Stimulated activated CD4-positive, alpha-beta T cell treated with anti-CD3 and anti-CD28 coated beads, Interleukin-12 subunit alpha, Interleukin-12 subunit beta, amount 100 ng/mL, for 48 hours (primary cell): ENCODE results near the gene DNAH5.
"Not testable (repeated sequence)": the region's sequence is repeated elsewhere in the genome, so short reads cannot be mapped to it uniquely, and the experiment has no call there.

Source experiments
- DNase-seq, 3 donors: peaks; one replicate each; pipeline ENCODE4 v3.0.0-alpha.2; 2020; ENCODE audit warnings: low read depth in 2 of 3, low spot score in 1 of 3

Gene DNAH5, protein sequence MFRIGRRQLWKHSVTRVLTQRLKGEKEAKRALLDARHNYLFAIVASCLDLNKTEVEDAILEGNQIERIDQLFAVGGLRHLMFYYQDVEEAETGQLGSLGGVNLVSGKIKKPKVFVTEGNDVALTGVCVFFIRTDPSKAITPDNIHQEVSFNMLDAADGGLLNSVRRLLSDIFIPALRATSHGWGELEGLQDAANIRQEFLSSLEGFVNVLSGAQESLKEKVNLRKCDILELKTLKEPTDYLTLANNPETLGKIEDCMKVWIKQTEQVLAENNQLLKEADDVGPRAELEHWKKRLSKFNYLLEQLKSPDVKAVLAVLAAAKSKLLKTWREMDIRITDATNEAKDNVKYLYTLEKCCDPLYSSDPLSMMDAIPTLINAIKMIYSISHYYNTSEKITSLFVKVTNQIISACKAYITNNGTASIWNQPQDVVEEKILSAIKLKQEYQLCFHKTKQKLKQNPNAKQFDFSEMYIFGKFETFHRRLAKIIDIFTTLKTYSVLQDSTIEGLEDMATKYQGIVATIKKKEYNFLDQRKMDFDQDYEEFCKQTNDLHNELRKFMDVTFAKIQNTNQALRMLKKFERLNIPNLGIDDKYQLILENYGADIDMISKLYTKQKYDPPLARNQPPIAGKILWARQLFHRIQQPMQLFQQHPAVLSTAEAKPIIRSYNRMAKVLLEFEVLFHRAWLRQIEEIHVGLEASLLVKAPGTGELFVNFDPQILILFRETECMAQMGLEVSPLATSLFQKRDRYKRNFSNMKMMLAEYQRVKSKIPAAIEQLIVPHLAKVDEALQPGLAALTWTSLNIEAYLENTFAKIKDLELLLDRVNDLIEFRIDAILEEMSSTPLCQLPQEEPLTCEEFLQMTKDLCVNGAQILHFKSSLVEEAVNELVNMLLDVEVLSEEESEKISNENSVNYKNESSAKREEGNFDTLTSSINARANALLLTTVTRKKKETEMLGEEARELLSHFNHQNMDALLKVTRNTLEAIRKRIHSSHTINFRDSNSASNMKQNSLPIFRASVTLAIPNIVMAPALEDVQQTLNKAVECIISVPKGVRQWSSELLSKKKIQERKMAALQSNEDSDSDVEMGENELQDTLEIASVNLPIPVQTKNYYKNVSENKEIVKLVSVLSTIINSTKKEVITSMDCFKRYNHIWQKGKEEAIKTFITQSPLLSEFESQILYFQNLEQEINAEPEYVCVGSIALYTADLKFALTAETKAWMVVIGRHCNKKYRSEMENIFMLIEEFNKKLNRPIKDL (N-terminal part only)

DNA sequence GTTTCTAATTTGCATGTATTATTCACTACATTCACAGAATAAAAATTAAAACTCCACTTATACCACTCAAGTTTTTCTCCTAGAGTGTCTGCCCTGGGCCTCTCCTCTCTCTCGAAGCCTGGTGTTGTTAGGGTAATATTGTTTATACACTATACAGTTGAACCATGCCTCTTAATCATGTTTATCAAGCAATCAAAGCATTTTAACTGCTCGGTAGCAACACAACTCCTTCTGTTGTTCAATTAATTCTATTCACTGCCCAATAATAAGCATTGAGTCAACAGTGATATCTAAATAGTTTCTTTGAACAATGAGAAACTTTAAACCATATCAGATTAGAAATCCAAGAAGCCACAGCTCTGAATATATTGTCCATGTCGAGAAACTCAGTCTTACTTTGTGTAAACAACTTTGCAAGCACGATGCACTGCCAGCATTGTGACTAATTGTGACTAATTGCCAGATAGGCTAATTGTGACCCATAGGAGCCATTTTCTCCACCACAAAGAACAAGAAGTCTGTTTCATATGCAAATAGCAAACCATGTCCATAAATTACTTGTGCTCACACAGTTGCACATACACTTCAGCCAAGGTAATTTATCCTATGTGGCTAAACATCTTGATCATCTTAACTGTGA, at the start of gene DNAH5:
TSS of gene DNAH5 (minus strand) at position 129 of the 640 bp plus-strand sequence. CDS start 250 bp downstream, outside the sequence.
- DNase-seq: no peak

DNA sequence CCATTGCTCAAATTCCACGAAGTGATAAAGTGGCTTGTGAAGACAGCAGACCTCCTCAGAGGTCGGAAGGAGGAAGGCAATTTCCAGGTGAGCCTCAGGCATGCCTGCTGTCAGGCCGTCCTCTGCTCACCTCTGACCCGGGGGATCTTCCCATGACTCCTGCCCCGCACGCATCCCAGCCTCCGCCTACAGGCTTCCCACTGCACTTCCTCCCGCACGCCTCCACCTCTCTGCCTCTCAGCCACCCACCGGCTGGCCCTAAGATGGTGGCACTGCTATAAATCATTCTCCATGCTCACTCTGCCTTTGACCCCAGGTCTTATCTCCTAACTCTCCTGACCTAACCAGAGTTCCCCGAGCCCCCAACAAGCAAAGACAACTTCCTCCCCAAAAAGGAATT, 49.4 kb upstream of the DNAH5 start:
- no peak for DNase-seq

DNA sequence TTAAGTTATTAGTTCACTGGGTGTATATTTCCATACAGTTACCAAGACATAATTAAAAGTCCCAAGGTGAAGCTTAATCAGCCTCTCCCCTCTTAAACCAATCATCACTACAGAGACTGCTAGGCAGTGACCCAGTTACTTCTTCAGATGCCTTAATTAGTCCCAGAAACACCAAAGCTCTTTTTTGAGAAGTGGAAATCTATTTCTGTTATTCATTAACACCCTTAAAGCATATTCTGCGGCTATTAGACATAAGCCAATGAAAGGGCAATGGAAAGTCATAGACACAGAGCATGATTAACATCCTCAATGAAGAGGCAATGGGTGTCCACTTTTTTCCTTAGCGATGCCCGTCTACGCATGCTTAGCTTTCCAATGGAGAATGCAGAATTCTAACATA, 48.3 kb upstream of the DNAH5 start:
- no peak for DNase-seq

- DNase-seq: no peak
These were observed 46.9 kb upstream of the DNAH5 start for GRCh38 chr5:13991365-13991764.

DNA sequence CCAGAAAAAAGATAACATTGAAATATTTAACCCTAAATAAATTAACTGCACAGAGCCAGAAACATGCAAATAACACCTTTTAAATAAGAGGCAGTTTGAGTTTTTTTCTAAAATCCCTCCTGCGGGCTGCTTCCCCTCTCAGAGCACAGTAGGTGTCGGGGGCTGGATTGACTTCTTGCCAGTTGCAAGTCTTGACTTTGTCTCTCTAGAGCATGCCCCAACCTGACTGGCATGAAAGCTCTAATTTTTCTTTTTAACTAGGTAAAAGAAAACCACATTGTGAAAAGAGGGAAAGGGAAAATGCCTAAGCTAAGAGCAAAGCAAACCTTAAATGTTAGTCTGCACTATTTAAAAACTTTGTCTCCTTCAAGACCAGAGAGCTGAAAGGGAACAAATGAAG, 46.4 kb upstream of the DNAH5 start:
- DNase-seq: no peak

GRCh38 chr5:13989832-13990231, 45.3 kb upstream of the DNAH5 start:
- no peak for DNase-seq

DNA sequence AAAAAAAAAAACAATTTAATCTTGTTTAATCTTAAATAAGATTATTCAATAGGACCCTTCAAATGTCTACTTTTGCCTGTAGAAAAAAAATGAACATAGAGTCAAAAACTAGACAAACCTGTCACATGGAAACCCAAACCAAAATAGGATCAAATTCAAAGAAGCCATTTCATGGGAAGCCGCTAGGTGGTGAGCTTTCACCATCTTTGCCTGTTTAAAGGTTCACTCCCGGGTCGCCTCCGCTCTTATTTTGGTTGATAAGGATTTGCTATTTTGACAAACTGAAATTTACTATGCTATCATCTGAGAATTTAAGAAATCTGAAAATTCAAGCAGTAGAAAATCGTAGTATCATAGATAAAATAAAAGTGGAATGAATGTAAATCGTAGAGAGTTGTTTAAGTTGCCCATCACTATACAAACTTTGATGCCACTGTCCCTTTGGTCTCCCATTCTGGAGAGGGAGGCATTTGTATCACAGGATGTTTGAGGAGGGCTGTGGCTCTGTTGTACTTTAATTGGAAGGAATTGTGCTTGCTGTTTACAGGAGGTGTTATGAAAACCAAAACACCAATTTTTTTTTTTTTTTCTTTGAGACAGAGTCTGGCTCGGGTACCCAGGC, 43.5 kb upstream of the DNAH5 start:
- peak in 1 of 3 donors; percentile 32 for DNase-seq

DNA sequence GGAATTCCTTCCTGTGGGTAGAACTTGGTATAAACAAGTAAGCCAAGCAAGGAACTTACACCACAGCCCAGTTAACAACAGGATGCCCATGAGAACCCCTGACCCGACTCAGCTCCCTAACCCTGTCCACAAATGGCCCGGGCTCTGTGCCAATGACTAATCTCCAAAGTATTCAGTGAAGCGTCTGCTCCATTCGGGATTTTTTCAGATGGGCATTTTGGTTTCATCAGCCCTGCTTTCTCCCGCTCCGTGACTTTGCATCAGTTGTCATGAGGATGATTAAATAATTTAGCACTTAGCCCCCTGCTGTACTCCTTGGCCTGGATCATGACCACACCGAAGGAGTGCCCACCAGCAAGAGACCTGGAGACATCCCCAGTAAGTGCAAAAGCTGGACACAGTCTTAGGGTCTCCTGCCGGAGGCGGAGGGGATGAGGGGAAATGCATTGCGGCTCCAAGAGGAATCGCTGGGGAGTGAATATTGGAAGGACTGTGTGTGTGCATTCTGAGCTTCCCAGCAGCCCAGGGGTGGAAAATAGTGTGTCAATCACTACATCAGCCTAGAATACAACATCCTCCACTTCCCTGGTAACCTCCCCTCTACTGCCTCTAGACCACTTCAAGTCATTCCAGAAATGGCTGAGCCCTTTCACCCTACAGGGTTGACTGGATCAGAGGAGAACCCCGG, 41.4 kb upstream of the DNAH5 start:
- DNase-seq: no peak

GRCh38 chr5:13984888-13985287, 40.4 kb upstream of the DNAH5 start:
- DNase-seq: not testable (repeated sequence)

DNA sequence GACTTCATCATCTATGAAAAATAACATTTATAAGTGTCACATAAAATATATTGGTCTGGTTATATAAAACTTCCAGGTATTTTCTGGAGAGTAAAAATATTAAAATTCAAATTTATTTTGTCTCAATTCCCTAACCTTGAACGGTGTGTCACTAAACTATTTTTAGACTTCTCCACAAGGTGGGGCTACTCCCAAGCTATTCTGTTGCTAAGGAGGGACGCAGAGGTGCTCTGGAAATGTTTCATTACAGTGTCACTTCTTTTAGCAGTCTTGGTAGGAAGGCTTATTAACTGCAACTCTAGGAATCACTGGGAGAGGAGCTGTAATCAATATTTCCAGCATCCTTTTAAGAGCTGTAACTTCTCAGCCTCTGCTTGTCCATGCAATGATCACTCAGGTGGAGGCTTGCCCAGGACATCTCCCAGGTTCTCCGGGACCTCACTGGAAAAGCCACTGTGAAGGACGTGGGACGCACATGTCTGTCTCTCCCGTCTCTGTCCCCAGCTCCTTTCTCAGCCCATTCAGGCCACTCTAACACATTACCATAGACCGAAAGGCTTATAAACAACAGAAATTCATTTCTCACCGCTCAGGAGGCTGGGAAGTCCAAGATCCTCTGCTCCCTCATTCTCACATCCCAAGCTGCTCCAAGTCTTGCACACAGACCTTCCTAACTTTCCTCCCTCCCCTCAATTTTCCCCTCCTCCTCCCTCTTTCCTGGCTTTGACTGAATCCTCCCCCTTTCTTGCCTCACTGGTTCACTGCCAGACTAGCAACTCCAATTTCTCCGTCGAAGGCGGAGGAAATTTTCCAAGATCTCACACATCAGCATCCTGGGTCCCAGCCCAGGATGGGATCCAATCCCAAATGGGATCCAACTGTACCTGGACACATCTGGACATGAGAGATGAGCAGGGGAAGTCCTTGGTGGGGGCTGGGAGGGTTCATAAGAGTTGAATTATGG, 32.7 kb upstream of the DNAH5 start:
- no peak for DNase-seq

GRCh38 chr5:13976223-13976622, 31.7 kb upstream of the DNAH5 start:
- DNase-seq: no peak

- DNase-seq: no peak
These were observed 30.8 kb upstream of the DNAH5 start for GRCh38 chr5:13975246-13975645.

- DNase-seq: no peak
These were observed 29.2 kb upstream of the DNAH5 start for GRCh38 chr5:13973724-13974123.

DNA sequence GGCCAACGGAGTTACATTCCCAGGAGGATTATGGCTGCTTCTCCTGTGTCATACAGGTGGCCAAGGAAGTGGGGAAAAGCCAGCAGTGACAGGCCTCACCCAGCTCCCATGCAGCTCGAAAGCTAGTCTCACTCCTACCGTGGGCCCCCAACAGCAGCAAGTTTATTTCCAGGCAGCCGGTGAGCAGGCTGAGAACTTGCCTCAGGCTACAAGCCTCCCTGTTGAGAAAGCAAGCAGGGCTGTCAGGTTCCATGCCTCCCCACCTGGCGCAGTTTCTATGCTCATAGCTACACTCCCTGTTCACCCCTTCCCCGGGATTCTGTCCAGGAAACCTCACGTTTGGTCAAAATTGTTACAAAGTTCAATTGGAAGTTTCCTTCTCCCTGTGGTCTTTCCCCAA, 27.5 kb upstream of the DNAH5 start:
- DNase-seq: no peak

GRCh38 chr5:13957032-13957645, 12.7 kb upstream of the DNAH5 start:
- peak in 1 of 3 donors; percentile 7 for DNase-seq

GRCh38 chr5:13956471-13956870, 12.0 kb upstream of the DNAH5 start:
- DNase-seq: no peak

- no peak for DNase-seq
These were observed 11.4 kb upstream of the DNAH5 start for GRCh38 chr5:13955896-13956295.

DNA sequence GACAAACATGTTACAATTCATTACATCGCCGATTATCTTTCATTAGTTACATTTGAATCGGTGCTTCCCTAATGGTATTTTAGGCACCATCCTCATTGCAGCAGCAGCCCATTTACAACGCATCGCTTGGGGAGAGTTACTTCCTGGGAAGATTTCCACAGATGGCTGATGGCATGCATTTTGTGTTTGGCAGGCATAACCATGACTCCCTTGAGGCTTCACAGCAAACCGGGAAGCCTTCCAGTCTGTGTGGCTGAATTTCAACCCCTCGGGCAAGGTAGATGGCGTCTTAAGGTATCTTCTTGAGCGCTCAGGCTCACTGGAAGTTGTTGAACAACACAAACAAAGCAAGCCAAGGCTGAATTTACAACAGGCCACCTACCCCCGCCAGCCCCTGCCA, 1.6 kb upstream of the DNAH5 start:
- no peak for DNase-seq
